Measurements from ENCODE around the gene ROR1. TPM values are rescaled to one million over a fixed set of nuclear protein-coding genes. Genes with fewer than 3 reads are reported as not detected.
"Not testable (repeated sequence)": the region's sequence is repeated elsewhere in the genome, so short reads cannot be mapped to it uniquely, and the experiment has no call there.

Gene ROR1
- total and polyA plus RNA-seq, 7 donors: 0.13 to 2.8 (median 1.2) TPM

DNA sequence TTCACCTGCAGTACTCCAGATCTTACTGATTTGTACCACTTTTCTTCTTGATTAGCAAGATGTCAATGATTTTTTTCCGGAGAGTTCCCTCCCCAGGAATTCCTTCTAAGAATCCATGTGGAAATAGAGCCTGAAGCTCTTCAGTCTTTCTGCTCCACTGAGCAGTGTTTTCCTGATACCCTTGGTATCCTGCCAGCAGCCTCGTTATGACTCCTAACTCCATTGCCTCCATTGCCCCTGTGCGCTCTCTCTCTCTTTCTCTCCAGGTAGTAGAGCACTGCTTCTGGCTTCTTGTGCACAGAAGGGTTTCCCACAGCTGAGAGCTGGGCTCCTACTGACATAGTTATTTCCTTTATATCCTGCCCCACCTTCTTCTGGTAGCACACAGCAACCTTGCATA, 441.8 kb downstream of the ROR1 start:
- intact Hi-C loops (cut with DNase I): no loop called here
- Histone ChIP-seq H3K4me3 (no peak overlapping the region), H3K27ac (no peak overlapping the region), H3K9me3 (no peaks in the 10 kb centered on the region), H3K4me1 (no peaks in the 10 kb centered on the region), H3K36me3 (ENCODE audit: insufficient read depth in 1 of 2, low read depth in 1 of 2) (no peaks in the 10 kb centered on the region), H3K27me3 (ENCODE audit: insufficient read depth in 3 of 3, low read length in 2 of 3) (no peaks in the 10 kb centered on the region)
- WGBS, 3 donors: 73 to 82% (median 78%) methylated on average over 3 of the region's 3 CpGs
- TF ChIP-seq, protein P1, sequence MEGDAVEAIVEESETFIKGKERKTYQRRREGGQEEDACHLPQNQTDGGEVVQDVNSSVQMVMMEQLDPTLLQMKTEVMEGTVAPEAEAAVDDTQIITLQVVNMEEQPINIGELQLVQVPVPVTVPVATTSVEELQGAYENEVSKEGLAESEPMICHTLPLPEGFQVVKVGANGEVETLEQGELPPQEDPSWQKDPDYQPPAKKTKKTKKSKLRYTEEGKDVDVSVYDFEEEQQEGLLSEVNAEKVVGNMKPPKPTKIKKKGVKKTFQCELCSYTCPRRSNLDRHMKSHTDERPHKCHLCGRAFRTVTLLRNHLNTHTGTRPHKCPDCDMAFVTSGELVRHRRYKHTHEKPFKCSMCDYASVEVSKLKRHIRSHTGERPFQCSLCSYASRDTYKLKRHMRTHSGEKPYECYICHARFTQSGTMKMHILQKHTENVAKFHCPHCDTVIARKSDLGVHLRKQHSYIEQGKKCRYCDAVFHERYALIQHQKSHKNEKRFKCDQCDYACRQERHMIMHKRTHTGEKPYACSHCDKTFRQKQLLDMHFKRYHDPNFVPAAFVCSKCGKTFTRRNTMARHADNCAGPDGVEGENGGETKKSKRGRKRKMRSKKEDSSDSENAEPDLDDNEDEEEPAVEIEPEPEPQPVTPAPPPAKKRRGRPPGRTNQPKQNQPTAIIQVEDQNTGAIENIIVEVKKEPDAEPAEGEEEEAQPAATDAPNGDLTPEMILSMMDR (IDR thresholded peaks at IDR 0.05): no peak
- DNase-seq (no peak), ATAC-seq (no peak)

DNA sequence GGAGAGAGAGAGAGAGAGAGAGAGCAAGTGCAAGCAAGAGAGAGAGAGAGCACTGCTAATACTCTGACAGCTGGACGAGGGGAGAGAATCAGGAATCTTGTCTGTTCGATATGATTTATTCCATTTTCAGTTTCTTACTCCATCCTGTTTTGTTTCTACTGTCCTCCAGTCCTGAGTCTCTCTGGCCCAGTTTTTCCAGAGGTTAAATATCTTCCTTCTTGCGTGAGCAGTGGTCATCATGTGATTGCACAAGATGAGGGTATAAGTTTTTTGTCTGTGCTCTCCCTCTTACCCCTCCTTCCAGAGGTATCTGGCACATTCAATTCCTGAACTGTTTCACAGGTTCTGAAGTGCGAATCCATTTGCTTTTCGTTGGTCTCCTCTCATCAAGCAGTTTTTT, 446.4 kb downstream of the ROR1 start:
- DNase-seq (no peak), ATAC-seq (no peak)
- H3K4me1 ChIP-seq: no peaks in the 10 kb centered on the region
- no peaks in the 10 kb centered on the region for H3K9me3 ChIP-seq
- H3K4me3 ChIP-seq: no peak overlapping the region
- TF ChIP-seq, protein P1 (IDR thresholded peaks at IDR 0.05): no peak
- H3K27me3 ChIP-seq (ENCODE audit: insufficient read depth in 3 of 3, low read length in 2 of 3): no peaks in the 10 kb centered on the region
- intact Hi-C loops (cut with DNase I): no loop called here
- no peak overlapping the region for H3K27ac ChIP-seq
- H3K36me3 ChIP-seq (ENCODE audit: insufficient read depth in 1 of 2, low read depth in 1 of 2): no peaks in the 10 kb centered on the region
- 41 to 49% (median 46%) methylated on average over 5 of the region's 5 CpGs for WGBS, 3 donors

DNA sequence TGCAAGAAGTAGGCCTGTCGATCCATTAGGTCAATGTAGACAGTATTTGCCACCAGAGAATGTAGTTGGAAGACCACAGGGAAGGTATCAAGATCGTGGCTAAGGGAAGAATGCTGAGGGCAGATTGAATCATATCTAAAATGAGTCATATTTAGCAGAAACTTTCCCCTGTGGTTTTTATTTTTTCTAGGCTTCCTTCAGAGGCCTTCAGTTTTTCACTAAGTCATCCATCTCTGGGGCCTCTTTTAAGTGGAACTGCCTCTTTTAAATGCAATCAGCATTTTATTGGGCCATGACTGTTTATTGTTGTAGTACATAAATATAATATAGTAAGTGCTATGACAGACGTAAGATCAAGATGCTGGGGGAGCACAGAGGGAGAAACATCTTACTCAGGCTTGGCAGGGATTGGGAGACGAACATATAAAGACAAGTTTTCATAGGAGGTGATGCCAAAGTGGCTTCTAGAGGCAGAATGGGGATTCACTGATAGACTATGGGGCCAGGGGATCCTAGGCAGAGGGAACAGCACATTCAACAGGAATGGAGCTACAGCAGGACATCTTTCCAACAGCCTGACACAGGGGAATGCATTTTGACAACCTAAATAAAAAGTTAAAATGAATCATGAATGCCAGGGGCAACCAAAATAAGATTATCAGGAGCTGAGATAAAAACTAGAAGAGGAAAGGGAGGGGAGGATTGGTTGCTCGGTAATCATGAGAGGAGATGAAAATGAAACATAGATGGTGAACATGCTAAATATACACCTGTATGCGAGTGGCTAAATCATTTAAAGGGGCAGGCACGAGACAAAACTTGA, 449.7 kb downstream of the ROR1 start:
- no peaks in the 10 kb centered on the region for H3K27me3 ChIP-seq (ENCODE audit: insufficient read depth in 3 of 3, low read length in 2 of 3)
- no peaks in the 10 kb centered on the region for H3K36me3 ChIP-seq (ENCODE audit: insufficient read depth in 1 of 2, low read depth in 1 of 2)
- no peaks in the 10 kb centered on the region for H3K9me3 ChIP-seq
- H3K4me1 ChIP-seq: no peaks in the 10 kb centered on the region
- intact Hi-C loops (cut with DNase I): no loop called here
- DNase-seq (no peak), ATAC-seq (no peak)
- TF ChIP-seq, protein P1 (IDR thresholded peaks at IDR 0.05): no peak
- H3K27ac ChIP-seq: no peak overlapping the region
- H3K4me3 ChIP-seq: no peak overlapping the region
- 72 to 75% (median 74%) methylated on average over 7 of the region's 7 CpGs for WGBS, 3 donors

DNA sequence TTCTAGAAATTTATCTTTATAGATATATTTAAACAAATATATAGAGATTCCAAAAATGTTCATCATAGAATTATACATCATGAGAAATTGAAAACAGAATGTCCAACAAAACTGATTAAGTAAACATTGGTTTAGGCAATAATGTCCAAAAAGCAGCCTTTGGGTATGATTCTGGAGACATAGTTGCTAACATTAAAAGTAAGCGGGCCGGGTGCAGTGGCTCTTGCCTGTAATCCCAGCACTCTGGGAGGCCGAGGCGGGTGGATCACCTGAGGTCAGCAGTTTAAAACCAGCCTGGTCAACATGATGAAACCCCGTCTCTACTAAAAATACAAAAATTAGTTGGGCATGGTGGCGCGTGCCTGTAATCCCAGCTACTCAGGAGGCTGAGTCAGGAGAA, 450.4 kb downstream of the ROR1 start:
- H3K4me1 ChIP-seq; intact Hi-C loops (cut with DNase I); DNase-seq; H3K9me3 ChIP-seq; H3K4me3 ChIP-seq; H3K27ac ChIP-seq; H3K27me3 ChIP-seq (ENCODE audit: insufficient read depth in 3 of 3, low read length in 2 of 3); ATAC-seq; H3K36me3 ChIP-seq (ENCODE audit: insufficient read depth in 1 of 2, low read depth in 1 of 2): not testable (repeated sequence)
- 94 to 97% (median 96%) methylated on average over 7 of the region's 7 CpGs for WGBS, 3 donors

DNA sequence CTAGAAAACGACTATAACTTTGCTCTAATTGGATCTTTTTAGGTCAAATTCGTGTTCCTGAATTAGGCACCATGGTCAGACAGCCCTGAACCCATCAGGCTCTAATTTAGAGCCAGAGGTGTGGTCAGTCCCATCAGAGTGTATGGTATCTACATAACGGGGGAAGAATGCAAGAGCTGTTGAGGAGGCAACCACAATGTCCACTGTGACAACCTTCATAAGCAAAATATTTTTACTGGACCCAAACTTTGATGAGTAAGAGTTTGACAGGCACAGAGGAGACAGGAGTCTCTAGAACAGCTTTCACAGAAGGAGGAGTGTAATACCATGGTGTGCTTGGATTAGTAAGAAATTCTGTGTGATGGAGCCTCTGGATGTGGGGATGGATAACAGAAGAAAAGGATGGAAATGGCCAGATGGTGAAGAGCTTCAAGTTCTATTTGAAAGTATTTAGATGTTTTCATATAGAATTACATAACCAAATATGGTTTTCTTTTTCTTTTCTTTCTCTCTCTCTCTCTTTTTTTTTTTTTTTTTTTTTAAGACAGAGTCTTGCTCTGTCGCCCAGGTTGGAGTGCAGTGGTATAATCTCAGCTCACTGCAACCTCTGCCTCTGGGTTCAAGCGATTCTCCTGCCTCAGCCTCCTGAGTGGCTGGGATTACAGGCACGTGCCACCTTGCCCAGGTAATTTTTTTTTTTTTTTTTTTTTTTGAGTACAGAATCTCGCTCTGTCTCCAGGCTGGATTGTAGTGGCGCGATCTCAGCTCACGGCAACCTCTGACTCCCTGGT, 454.5 kb downstream of the ROR1 start:
- TF ChIP-seq, protein P1 (IDR thresholded peaks at IDR 0.05): no peak
- no peak for DNase-seq
- H3K36me3 ChIP-seq (ENCODE audit: insufficient read depth in 1 of 2, low read depth in 1 of 2): no peaks in the 10 kb centered on the region
- H3K4me1 ChIP-seq: no peaks in the 10 kb centered on the region
- H3K27me3 ChIP-seq (ENCODE audit: insufficient read depth in 3 of 3, low read length in 2 of 3): no peaks in the 10 kb centered on the region
- H3K9me3 ChIP-seq: no peaks in the 10 kb centered on the region
- no peak overlapping the region for H3K4me3 ChIP-seq
- no peak overlapping the region for H3K27ac ChIP-seq
- ATAC-seq: no peak
- intact Hi-C loops (cut with DNase I): no loop called here
- WGBS, 3 donors: 80 to 81% (median 80%) methylated on average over 9 to 10 of the region's 10 CpGs
